HCT116 (cell line): ENCODE data around the gene SLC6A11. TPM values are rescaled to one million over a fixed set of nuclear protein-coding genes. Genes with fewer than 3 reads are reported as not detected.
A peak's percentile ranks its signal among the peaks of the same experiment; 100 is the strongest.

Experiments
- ATAC-seq: fragments of 200-7000 bp; cut with Tn5 transposase; 2 replicates; pipeline ENCODE4 v1.9.1; 2020; ENCODE audit warnings: mild to moderate bottlenecking, moderate library complexity
- BruUV-seq: library from RNA; stranded (reverse); fragments of 400-500 nt; replicated peaks from 2 replicates; lab custom pipeline; 2021; lab: Mats Ljungman, UMichigan
- CTCF ChIA-PET: fragments of 300-600 bp; sonication (Branson Sonifier 250); formaldehyde crosslinking; loops from one replicate; lab custom pipeline; 2021; ENCODE audit warnings: antibody characterized with exemption; lab: Charles Lee
- POLR2A ChIA-PET: fragments of 300-600, 350-600 bp; sonication (Branson Sonifier 250); formaldehyde crosslinking; loops from one replicate; lab custom pipeline; 2021; ENCODE audit warnings: antibody characterized with exemption; lab: Charles Lee
- RAD21 ChIA-PET, 2 experiments: fragments of 300-600 bp; sonication (Branson Sonifier 250); formaldehyde crosslinking; loops; one replicate each; lab custom pipeline; 2023; ENCODE audit warnings: low total read pairs in 2 of 2; ENCODE audit not compliant: uncharacterized antibody in 2 of 2, unreplicated experiment in 2 of 2, low non-redundant PET in 1 of 2; lab: Charles Lee
- DNase-seq: peaks from one replicate; pipeline ENCODE4 v3.0.0-alpha.2; 2010; ENCODE audit warnings: low read depth, low spot score
- H2AFZ ChIP-seq: fragments of 200-600 bp; shearing (Covaris generic), sonication (generic); 2 replicates; pipeline ENCODE4 v1.6.1; 2017; ENCODE audit warnings: low read depth, mixed run types, mixed read lengths, antibody characterized with exemption, low read length; ENCODE audit not compliant: poor library complexity, severe bottlenecking
- H3K27ac ChIP-seq: 2 replicates; pipeline ENCODE4 v1.5.1; 2012; ENCODE audit warnings: low read depth, low read length
- H3K27me3 ChIP-seq: fragments of 200-600 bp; sonication (generic); 2 replicates; pipeline ENCODE4 v1.6.1; 2016; ENCODE audit warnings: mixed run types, low read length, mixed read lengths; ENCODE audit not compliant: insufficient read depth
- H3K36me3 ChIP-seq, 2 experiments: fragments of 200-500 bp in 1 of 2; fragments of 200-600 bp in 1 of 2; sonication (Bioruptor generic) in 1 of 2; sonication (generic) in 1 of 2; 2 replicates each; pipeline versions ENCODE4 v1.5.1 to v1.6.1; 2014 to 2016; ENCODE audit warnings: low read length in 2 of 2, inconsistent platforms in 1 of 2, mixed read lengths in 1 of 2, mixed run types in 1 of 2; ENCODE audit not compliant: insufficient read depth in 2 of 2, control insufficient read depth in 1 of 2
- H3K4me1 ChIP-seq, 2 experiments: fragments of 200-600 bp in 1 of 2; sonication (generic) in 1 of 2; 2 replicates each; pipeline versions ENCODE4 v1.5.1 to v1.6.1; 2012 to 2017; ENCODE audit warnings: low read length in 2 of 2, inconsistent platforms in 1 of 2, mild to moderate bottlenecking in 1 of 2, mixed read lengths in 1 of 2, mixed run types in 1 of 2, moderate library complexity in 1 of 2; ENCODE audit not compliant: insufficient read depth in 2 of 2, control insufficient read depth in 1 of 2
- H3K4me2 ChIP-seq: fragments of 200-600 bp; sonication (generic); 2 replicates; pipeline ENCODE4 v1.6.1; 2017; ENCODE audit warnings: mixed run types, low read length, mixed read lengths
- H3K4me3 ChIP-seq, 2 experiments: fragments of 200-600 bp in 1 of 2; sonication (generic) in 1 of 2; replicated peaks in 1 of 2; 2 replicates each; pipeline ENCODE4 v1.5.1; 2011 to 2016; ENCODE audit warnings: low read length in 2 of 2, control low read depth in 1 of 2, low read depth in 1 of 2, mild to moderate bottlenecking in 1 of 2, mixed read lengths in 1 of 2, mixed run types in 1 of 2
- H3K79me2 ChIP-seq: fragments of 200-600 bp; sonication (generic); 2 replicates; pipeline ENCODE4 v1.6.1; 2017; ENCODE audit warnings: mild to moderate bottlenecking, mixed run types, low read length, moderate library complexity, mixed read lengths; ENCODE audit not compliant: insufficient read depth
- H3K9ac ChIP-seq: fragments of 200-600 bp; sonication (generic); 2 replicates; pipeline ENCODE4 v1.6.1; 2016; ENCODE audit warnings: low read length, mixed read lengths
- H3K9me2 ChIP-seq: fragments of 200-600 bp; sonication (generic), shearing (Covaris generic); 2 replicates; pipeline ENCODE4 v1.6.1; 2017; ENCODE audit warnings: mixed run types, mild to moderate bottlenecking, moderate library complexity; ENCODE audit not compliant: insufficient read depth
- H3K9me3 ChIP-seq, 2 experiments: fragments of 200-500 bp in 1 of 2; fragments of 200-600 bp in 1 of 2; sonication (Bioruptor generic) in 1 of 2; sonication (generic) in 1 of 2; 2 replicates each; pipeline ENCODE4 v1.6.1; 2014 to 2017; ENCODE audit warnings: low read length in 2 of 2, mixed read lengths in 2 of 2, inconsistent platforms in 1 of 2, low read depth in 1 of 2, mild to moderate bottlenecking in 1 of 2, mixed run types in 1 of 2, moderate library complexity in 1 of 2; ENCODE audit not compliant: control insufficient read depth in 1 of 2, insufficient read depth in 1 of 2
- H4K20me1 ChIP-seq: fragments of 200-600 bp; sonication (generic), shearing (Covaris generic); 2 replicates; pipeline ENCODE4 v1.6.1; 2017; ENCODE audit warnings: mixed run types, mild to moderate bottlenecking, moderate library complexity; ENCODE audit not compliant: insufficient read depth
- CBX3 ChIP-seq: IDR thresholded peaks from 2 replicates; pipeline ENCODE4 v1.6.1; 2012; ENCODE audit warnings: low read depth
- CEBPB ChIP-seq: IDR thresholded peaks from 2 replicates; pipeline ENCODE4 v1.6.1; 2012; ENCODE audit warnings: low read depth
- CTCF ChIP-seq, 3 experiments: fragments of 200-600 bp in 1 of 3; sonication (generic) in 1 of 3; IDR thresholded peaks in 2 of 3; conservative IDR thresholded peaks in 1 of 3; 2 replicates each; pipeline ENCODE4 v1.5.1; 2012 to 2017; ENCODE audit warnings: low read depth in 2 of 3, low read length in 2 of 3, antibody characterized with exemption in 1 of 3, borderline replicate concordance in 1 of 3, control low read depth in 1 of 3, mild to moderate bottlenecking in 1 of 3, mixed read lengths in 1 of 3, mixed run types in 1 of 3, moderate library complexity in 1 of 3; ENCODE audit not compliant: insufficient read depth in 1 of 3
- ELF1 ChIP-seq: IDR thresholded peaks from 2 replicates; pipeline ENCODE4 v1.6.1; 2012; ENCODE audit warnings: low read depth, borderline replicate concordance
- EZH2phosphoT487 ChIP-seq: fragments of 200-600 bp; IDR thresholded peaks from 2 replicates; pipeline ENCODE4 v1.6.1; 2018; ENCODE audit warnings: antibody characterized with exemption, borderline replicate concordance
- FOSL1 ChIP-seq: IDR thresholded peaks from 2 replicates; pipeline ENCODE4 v1.6.1; 2012; ENCODE audit warnings: low read depth
- JUND ChIP-seq: IDR thresholded peaks from 2 replicates; pipeline ENCODE4 v1.6.1; 2012
- POLR2A ChIP-seq: IDR thresholded peaks from 2 replicates; pipeline ENCODE4 v1.7.0; 2011; ENCODE audit warnings: borderline replicate concordance; ENCODE audit not compliant: insufficient read depth, insufficient read length; ENCODE audit errors: extremely low read depth
- POLR2AphosphoS5 ChIP-seq: IDR thresholded peaks from 2 replicates; pipeline ENCODE4 v1.6.1; 2011; ENCODE audit warnings: mild to moderate bottlenecking, low read depth, low read length, moderate library complexity
- TCF7L2 ChIP-seq: IDR thresholded peaks from 2 replicates; pipeline ENCODE4 v1.7.0; 2011; ENCODE audit warnings: borderline replicate concordance, inconsistent platforms; ENCODE audit not compliant: insufficient read depth, insufficient read length; ENCODE audit errors: extremely low read depth
- YY1 ChIP-seq: IDR thresholded peaks from 2 replicates; pipeline ENCODE4 v1.6.1; 2011; ENCODE audit warnings: low read length, low read depth, moderate library complexity, mild to moderate bottlenecking; ENCODE audit not compliant: insufficient replicate concordance; ENCODE audit errors: extremely low read depth
- ZBTB33 ChIP-seq: IDR thresholded peaks from 2 replicates; pipeline ENCODE4 v1.6.1; 2011; ENCODE audit warnings: mild to moderate bottlenecking, low read length, moderate library complexity; ENCODE audit not compliant: insufficient replicate concordance; ENCODE audit errors: extremely low read depth
- ZFX ChIP-seq: fragments of 450-650 bp; IDR thresholded peaks from 2 replicates; pipeline ENCODE4 v1.6.1; 2017
- intact Hi-C: fragments of 100-400 bp; cut with micrococcal nuclease; formaldehyde crosslinking; loops from 2 replicates; pipeline ENCODE4 v1.10.0; 2022
- total RNA-seq: library from RNA; stranded (reverse); gene quantifications from one replicate; pipeline ENCODE4 v1.2.1, GENCODE V29; 2021; ENCODE audit not compliant: unreplicated experiment
- TF ChIP-seq, protein P1 (sequence below): IDR thresholded peaks from 2 replicates; pipeline ENCODE4 v1.6.1; 2012; ENCODE audit warnings: low read depth

The SLC6A11 gene
- total RNA-seq, 1 experiment from 2014 or later: not detected

DNA sequence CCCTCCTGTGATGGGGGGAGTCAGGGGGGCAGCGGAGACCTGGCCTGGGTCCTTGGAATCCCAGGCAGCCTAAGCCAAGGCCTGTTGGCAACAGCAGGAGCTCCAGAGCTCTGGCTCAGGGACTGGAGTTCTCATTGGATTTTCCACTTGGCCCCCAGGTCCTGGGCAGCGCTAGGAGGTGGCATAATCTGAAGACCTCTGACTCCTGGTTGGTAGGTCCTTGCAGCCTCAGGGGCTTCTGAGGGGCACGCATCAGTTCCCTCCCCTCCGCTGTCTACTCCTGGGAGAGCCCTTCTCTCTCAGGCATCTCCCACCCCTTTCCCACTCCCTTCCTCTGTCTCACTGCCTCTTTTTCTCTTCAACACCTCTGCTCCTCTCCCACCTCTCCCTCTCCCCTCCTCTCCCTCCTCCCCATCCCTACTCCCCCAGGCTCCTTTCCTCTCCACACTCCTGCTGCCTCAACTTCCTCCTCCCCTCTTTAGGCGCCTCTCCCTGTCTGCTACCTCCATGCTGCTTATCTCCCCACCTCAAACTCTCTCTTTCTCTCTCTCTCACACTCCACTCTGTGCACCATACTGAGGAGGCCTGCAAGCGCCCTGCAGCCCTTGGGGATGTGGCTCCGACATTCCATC is 135.4 kb downstream of the SLC6A11 start:
- BruUV-seq: no TSS peak
- POLR2A ChIA-PET: no interaction called here
- H2AFZ ChIP-seq: peak overlapping the region; percentile 87
- H4K20me1 ChIP-seq: no peaks in the 10 kb centered on the region
- peaks cover 0 to 5% of the 10 kb centered on the region in 2 experiments; a peak in 1 of 4 replicates for H3K4me1 ChIP-seq
- intact Hi-C loops: loop anchor here (1.0 to 2.0 kb wide), 2 partner anchors 31 to 108 kb away; no protein-coding TSS in a partner anchor
- no peak for TF ChIP-seq ZFX
- no peak for TF ChIP-seq YY1
- TF ChIP-seq ZBTB33: no peak
- TF ChIP-seq POLR2AphosphoS5: no peak
- no peak for TF ChIP-seq TCF7L2
- no peak for TF ChIP-seq CEBPB
- no peak for TF ChIP-seq JUND
- TF ChIP-seq CTCF (IDR thresholded peaks at IDR 0.05 in 2 of 3, conservative IDR thresholded peaks at IDR 0.05 in 1 of 3; ENCODE audit: borderline replicate concordance in 1 of 3, insufficient read depth in 1 of 3, low read depth in 2 of 3, low read length in 2 of 3): no peak
- no peak for TF ChIP-seq EZH2phosphoT487
- TF ChIP-seq CBX3: no peak
- no peak for TF ChIP-seq ELF1
- TF ChIP-seq, protein P1, sequence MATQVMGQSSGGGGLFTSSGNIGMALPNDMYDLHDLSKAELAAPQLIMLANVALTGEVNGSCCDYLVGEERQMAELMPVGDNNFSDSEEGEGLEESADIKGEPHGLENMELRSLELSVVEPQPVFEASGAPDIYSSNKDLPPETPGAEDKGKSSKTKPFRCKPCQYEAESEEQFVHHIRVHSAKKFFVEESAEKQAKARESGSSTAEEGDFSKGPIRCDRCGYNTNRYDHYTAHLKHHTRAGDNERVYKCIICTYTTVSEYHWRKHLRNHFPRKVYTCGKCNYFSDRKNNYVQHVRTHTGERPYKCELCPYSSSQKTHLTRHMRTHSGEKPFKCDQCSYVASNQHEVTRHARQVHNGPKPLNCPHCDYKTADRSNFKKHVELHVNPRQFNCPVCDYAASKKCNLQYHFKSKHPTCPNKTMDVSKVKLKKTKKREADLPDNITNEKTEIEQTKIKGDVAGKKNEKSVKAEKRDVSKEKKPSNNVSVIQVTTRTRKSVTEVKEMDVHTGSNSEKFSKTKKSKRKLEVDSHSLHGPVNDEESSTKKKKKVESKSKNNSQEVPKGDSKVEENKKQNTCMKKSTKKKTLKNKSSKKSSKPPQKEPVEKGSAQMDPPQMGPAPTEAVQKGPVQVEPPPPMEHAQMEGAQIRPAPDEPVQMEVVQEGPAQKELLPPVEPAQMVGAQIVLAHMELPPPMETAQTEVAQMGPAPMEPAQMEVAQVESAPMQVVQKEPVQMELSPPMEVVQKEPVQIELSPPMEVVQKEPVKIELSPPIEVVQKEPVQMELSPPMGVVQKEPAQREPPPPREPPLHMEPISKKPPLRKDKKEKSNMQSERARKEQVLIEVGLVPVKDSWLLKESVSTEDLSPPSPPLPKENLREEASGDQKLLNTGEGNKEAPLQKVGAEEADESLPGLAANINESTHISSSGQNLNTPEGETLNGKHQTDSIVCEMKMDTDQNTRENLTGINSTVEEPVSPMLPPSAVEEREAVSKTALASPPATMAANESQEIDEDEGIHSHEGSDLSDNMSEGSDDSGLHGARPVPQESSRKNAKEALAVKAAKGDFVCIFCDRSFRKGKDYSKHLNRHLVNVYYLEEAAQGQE: no peak
- no peak for TF ChIP-seq POLR2A
- no peak for TF ChIP-seq FOSL1
- TF ChIP-seq, all 23 proteins: peak for 0
- no peak for DNase-seq
- no peaks in the 10 kb centered on the region for H3K36me3 ChIP-seq
- RAD21 ChIA-PET: interaction anchor here in 1 of 2 experiments (0.7 kb wide), 1 partner anchor 108 kb away, joined by 3 read pairs; no protein-coding TSS in a partner anchor
- H3K27me3 ChIP-seq: peaks cover 15% of the 10 kb centered on the region; the same call in 1 of the 2 replicates
- CTCF ChIA-PET: interaction anchor here (0.7 to 1.6 kb wide), 5 partner anchors 8 to 192 kb away, joined by 3 to 21 read pairs (median 3); no protein-coding TSS in a partner anchor
- no peak overlapping the region for H3K9ac ChIP-seq
- H3K27ac ChIP-seq: no peak overlapping the region
- peak; percentile 26; the same call in 1 of the 2 replicates for ATAC-seq
- no peaks in the 10 kb centered on the region for H3K79me2 ChIP-seq
- no peaks in the 10 kb centered on the region for H3K9me3 ChIP-seq
- no peaks in the 10 kb centered on the region for H3K9me2 ChIP-seq
- peak overlapping the region; percentile 21 to 36 for H3K4me3 ChIP-seq
- peak overlapping the region; percentile 60 for H3K4me2 ChIP-seq
